Activated CD4-positive, alpha-beta memory T cell treated with anti-CD3 and anti-CD28 coated beads for 36 hours (primary cell): Measurements from ENCODE around the gene ODAD4. TPM values are rescaled to one million over a fixed set of nuclear protein-coding genes. Genes with fewer than 3 reads are reported as not detected.

Experiments
- total RNA-seq, 2 experiments: library from RNA; stranded (reverse); gene quantifications; one replicate each; pipeline ENCODE4 v1.2.3, GENCODE V29; 2021

Gene ODAD4
- total RNA-seq, 2 experiments from 2014 or later = 0.77 to 1.4 TPM

Other genes starting within 250 kb of the ODAD4 start
- gene EIF1, start 241.7 kb upstream of the ODAD4 start, total RNA-seq = 1,000 to 10,000 TPM; 1,052 to 1,072 TPM
- not detected for gene GAST, start 218.3 kb upstream of the ODAD4 start, total RNA-seq
- not detected for gene HAP1, start 196.0 kb upstream of the ODAD4 start, total RNA-seq
- gene JUP, start 143.9 kb upstream of the ODAD4 start, total RNA-seq = under 1 TPM; 0.12 to 0.29 TPM
- gene P3H4, start 118.7 kb upstream of the ODAD4 start, total RNA-seq = 1 to 10 TPM; 2.5 to 2.9 TPM
- 1 to 10 TPM in 1 of 2 experiments, under 1 TPM in 1; 0.76 to 1.4 TPM for gene FKBP10, start 117.6 kb upstream of the ODAD4 start, total RNA-seq
- gene NT5C3B, start 94.4 kb upstream of the ODAD4 start, total RNA-seq = 10 to 100 TPM; 29.0 to 29.5 TPM
- gene KLHL10, start 92.8 kb upstream of the ODAD4 start, total RNA-seq = under 1 TPM; 0.12 to 0.29 TPM
- gene KLHL11, start 65.2 kb upstream of the ODAD4 start, total RNA-seq = 10 to 100 TPM; 23.6 to 25.2 TPM
- gene ACLY, start 11.7 kb upstream of the ODAD4 start, total RNA-seq = 100 to 1,000 TPM; 186 to 203 TPM
- gene CNP, start 36.2 kb downstream of the ODAD4 start, total RNA-seq = 10 to 100 TPM; 66.6 to 68.0 TPM
- gene DNAJC7, start 86.8 kb downstream of the ODAD4 start, total RNA-seq = 10 to 100 TPM; 79.7 to 80.9 TPM
- 10 to 100 TPM; 15.6 to 16.1 TPM for gene NKIRAS2, start 89.5 kb downstream of the ODAD4 start, total RNA-seq
- gene C17orf113, start 120.0 kb downstream of the ODAD4 start, total RNA-seq = under 1 TPM; 0.15 to 0.26 TPM
- gene ZNF385C, start 167.9 kb downstream of the ODAD4 start, total RNA-seq = under 1 TPM in 1 of 2 experiments, not detected in 1; 0.10 TPM
- 10 to 100 TPM; 38.1 to 38.4 TPM for gene DHX58, start 182.1 kb downstream of the ODAD4 start, total RNA-seq
- gene KAT2A, start 190.8 kb downstream of the ODAD4 start, total RNA-seq = 10 to 100 TPM; 38.6 to 41.0 TPM
- gene HSPB9, start 192.2 kb downstream of the ODAD4 start, total RNA-seq = not detected
- 10 to 100 TPM; 47.8 to 52.4 TPM for gene RAB5C, start 224.4 kb downstream of the ODAD4 start, total RNA-seq